IPS DF 6.9 (cell line): ENCODE data around the gene WDR7.

Experiments used
- DNase-seq: peaks from one replicate; pipeline ENCODE4 v3.0.0-alpha.2; 2013; ENCODE audit warnings: low read depth, low spot score
- H3K27ac ChIP-seq: one replicate; pipeline ENCODE4 v1.5.1; 2013; ENCODE audit warnings: low read length, control low read depth
- H3K27me3 ChIP-seq: 2 replicates; pipeline ENCODE4 v1.6.1; 2013; ENCODE audit warnings: mild to moderate bottlenecking, low read length; ENCODE audit not compliant: control insufficient read depth, insufficient read depth
- H3K36me3 ChIP-seq: 2 replicates; pipeline ENCODE4 v1.6.1; 2013; ENCODE audit warnings: low read length; ENCODE audit not compliant: control insufficient read depth, insufficient read depth
- H3K4me1 ChIP-seq: 2 replicates; pipeline ENCODE4 v1.6.1; 2013; ENCODE audit warnings: low read length; ENCODE audit not compliant: control insufficient read depth, insufficient read depth
- H3K4me3 ChIP-seq: 2 replicates; pipeline ENCODE4 v1.5.1; 2013; ENCODE audit warnings: mild to moderate bottlenecking, low read length
- H3K9me3 ChIP-seq: 2 replicates; pipeline ENCODE4 v1.6.1; 2013; ENCODE audit warnings: low read length, inconsistent platforms; ENCODE audit not compliant: control insufficient read depth, insufficient read depth
- WGBS: extraction: QIAGEN DNeasy Blood & Tissue Kit; methylation state at CpG from one replicate; pipeline ENCODE4 v1.1.7; 2013; ENCODE audit warnings: mixed read lengths, missing lambda C conversion rate; ENCODE audit not compliant: insufficient read length, insufficient coverage; 5-methylcytosine and 5-hydroxymethylcytosine counted together

Gene WDR7

DNA sequence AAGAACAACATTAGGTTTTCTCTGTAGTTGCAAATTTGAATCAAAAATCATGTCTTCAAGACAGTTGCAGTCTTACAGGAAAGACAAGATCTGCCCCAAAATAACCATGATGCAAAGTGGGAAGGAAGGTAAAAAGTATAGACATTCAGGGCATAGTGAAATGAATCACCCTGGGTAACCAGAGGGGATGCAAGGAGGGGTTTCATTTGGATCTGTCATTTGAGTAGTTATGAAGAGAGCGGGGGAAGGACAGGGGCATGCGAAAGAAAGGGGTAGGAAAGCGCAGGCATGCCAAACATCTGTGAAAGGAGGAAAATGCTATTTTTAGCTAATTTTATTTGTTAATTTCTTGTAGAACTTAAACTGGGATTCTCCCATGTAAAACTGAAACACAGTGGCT is 276.6 kb downstream of the WDR7 start:
- no peak for DNase-seq
- H3K4me1 ChIP-seq = no peaks in the 10 kb centered on the region
- no peaks in the 10 kb centered on the region; the same call in 1 of the 2 replicates for H3K27me3 ChIP-seq
- 100% methylated on average over 2 of the region's 3 CpGs for WGBS
- no peaks in the 10 kb centered on the region for H3K36me3 ChIP-seq
- no peaks in the 10 kb centered on the region for H3K9me3 ChIP-seq
- no peak overlapping the region for H3K27ac ChIP-seq
- H3K4me3 ChIP-seq = no peak overlapping the region

DNA sequence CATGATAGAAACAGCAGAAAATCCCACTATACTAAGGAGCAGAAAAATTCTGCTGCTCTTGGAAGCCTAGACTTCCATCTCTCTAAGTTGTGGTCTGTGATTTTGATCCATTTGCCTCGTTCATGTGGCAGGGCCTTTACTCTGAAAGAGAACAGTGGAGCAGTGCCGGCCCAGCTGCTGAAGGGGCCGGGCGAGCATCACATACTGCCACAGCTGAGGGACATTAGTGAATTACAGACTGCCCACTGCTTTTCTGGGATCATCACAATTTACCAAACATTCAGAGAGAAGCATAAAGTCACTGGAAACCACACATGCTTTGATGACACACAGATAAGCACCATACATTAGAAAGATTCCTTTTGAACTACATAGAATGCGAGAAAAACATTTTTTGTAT is 278.7 kb downstream of the WDR7 start:
- Histone ChIP-seq H3K36me3 (no peaks in the 10 kb centered on the region), H3K9me3 (no peaks in the 10 kb centered on the region), H3K27ac (no peak overlapping the region), H3K4me3 (no peak overlapping the region), H3K4me1 (no peaks in the 10 kb centered on the region), H3K27me3 (no peaks in the 10 kb centered on the region)
- WGBS = no CpG with 5 or more reads among the region's 5 CpGs
- no peak for DNase-seq

DNA sequence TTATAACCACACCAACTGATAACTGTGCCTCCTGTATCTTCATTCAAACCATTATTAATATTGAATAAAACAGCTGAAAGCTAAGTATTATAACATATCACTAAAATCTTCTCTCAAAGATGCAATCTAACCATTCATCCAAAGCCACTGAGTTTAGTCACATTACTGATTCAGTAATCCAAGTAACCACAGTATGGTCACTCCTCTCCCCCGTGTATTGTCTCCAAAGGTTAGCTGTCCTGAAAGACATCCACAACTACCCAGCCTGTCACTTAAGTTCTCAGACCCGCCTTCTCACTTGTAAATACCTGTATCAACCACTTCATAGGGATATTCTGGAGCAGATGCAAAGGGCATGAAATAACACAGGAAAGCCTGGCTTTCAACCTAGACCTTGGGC is 282.3 kb downstream of the WDR7 start:
- H3K9me3 ChIP-seq = no peaks in the 10 kb centered on the region
- H3K36me3 ChIP-seq = no peaks in the 10 kb centered on the region
- no peaks in the 10 kb centered on the region for H3K4me1 ChIP-seq
- WGBS = no CpG with 5 or more reads among the region's 2 CpGs
- H3K27ac ChIP-seq = no peak overlapping the region
- no peaks in the 10 kb centered on the region for H3K27me3 ChIP-seq
- no peak for DNase-seq
- H3K4me3 ChIP-seq = no peak overlapping the region

DNA sequence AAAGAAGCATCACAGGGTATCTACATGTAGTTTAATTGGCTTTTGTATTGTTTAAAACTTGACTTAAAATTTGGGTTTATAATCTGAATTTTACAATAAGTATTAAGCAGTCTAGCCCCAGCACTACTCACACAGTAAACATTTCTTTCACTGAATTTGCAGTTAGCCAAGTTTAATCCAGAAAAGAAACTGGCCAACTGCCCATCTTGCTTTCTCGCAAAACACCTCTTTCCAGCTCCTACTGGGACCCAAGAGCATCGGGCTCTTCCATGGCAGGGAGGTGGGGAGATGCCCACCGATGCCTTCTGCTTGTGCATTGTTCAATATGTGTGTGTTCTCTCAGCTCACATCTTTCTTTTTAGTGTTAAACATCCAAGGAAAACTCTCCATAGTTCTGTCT is 283.0 kb downstream of the WDR7 start:
- no peak overlapping the region for H3K27ac ChIP-seq

DNA sequence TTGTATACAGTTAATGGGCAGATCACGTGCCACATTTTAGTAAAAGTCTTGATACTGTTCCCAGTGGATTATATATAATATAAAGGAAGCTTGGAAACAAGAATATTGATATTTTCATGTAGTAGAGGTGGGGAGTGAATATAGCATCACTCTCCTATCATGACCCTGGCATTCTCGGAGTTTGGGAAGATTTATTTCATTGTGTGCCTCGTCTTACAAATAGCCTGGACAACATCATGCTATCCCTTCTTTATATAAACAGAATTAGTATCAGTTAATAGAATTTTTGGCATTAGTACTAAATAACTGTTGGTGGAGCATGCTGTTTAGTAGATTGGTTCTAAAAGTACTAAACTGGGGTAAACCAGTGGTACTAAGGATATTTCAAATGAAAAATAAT is 283.7 kb downstream of the WDR7 start:
- H3K27ac ChIP-seq = no peak overlapping the region
- no peaks in the 10 kb centered on the region for H3K9me3 ChIP-seq
- no peaks in the 10 kb centered on the region for H3K27me3 ChIP-seq
- H3K36me3 ChIP-seq = no peaks in the 10 kb centered on the region
- H3K4me1 ChIP-seq = no peaks in the 10 kb centered on the region
- no CpG with 5 or more reads among the region's 3 CpGs for WGBS
- H3K4me3 ChIP-seq = no peak overlapping the region
- DNase-seq = no peak

More for the DNA sequence above, 283.0 kb downstream of the WDR7 start:
- Histone ChIP-seq H3K36me3 (no peaks in the 10 kb centered on the region), H3K4me1 (no peaks in the 10 kb centered on the region), H3K9me3 (no peaks in the 10 kb centered on the region), H3K4me3 (no peak overlapping the region), H3K27me3 (no peaks in the 10 kb centered on the region)
- WGBS = no CpG with 5 or more reads among the region's 3 CpGs
- no peak for DNase-seq

DNA sequence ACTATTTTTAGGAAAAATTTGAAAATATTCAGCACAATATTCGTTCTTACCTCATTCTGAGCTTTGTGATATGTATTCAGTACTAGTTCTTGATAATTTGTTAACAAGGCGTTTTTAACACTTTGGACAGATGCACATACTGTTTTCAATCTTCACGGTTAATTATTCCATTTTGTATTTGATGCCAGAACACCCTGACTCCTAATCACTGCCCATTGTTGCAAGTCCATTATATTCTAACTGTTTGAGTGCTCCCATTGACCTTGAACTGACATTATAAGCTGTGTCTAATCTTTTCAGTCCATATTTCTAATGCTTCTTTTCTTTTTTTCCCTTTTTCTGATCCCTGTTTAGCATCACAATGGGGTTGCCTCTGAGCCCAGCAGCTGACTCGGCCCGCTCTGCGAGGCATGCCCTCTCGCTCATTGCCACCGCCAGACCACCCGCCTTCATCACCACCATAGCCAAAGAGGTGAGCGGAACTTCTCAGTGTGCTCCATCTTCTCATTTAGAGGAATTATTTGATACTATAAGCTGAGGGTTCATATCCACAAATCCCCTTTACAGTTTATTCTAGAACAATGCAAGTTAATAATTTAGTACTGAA is 284.4 kb downstream of the WDR7 start:
- H3K4me1 ChIP-seq = no peaks in the 10 kb centered on the region
- no peaks in the 10 kb centered on the region for H3K36me3 ChIP-seq
- no peak for DNase-seq
- no CpG with 5 or more reads among the region's 10 CpGs for WGBS
- H3K4me3 ChIP-seq = no peak overlapping the region
- H3K27ac ChIP-seq = no peak overlapping the region
- no peaks in the 10 kb centered on the region for H3K9me3 ChIP-seq
- H3K27me3 ChIP-seq = no peaks in the 10 kb centered on the region

DNA sequence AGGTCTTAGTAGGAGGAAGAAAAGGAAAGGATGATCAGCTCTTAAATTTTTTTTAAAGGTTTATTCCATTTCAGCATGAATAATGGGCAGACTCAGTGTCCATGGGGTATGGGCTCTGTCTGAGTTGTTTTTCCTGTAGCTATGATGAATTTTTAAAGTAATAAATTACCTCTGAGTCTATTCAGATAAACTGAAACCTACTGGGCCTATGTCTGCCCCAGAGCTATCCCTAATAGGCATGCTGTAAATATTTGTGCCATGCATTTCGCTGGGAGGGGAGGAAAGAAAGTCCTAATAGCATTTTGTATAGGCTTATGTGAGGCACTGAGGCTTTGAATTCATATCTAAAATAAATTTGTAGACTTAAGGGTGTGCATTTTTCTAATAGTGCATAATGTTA is 285.3 kb downstream of the WDR7 start:
- no peak overlapping the region for H3K4me3 ChIP-seq
- no CpG with 5 or more reads among the region's 1 CpG for WGBS
- no peak for DNase-seq
- H3K27me3 ChIP-seq = no peaks in the 10 kb centered on the region
- no peaks in the 10 kb centered on the region for H3K9me3 ChIP-seq
- H3K36me3 ChIP-seq = no peaks in the 10 kb centered on the region
- H3K27ac ChIP-seq = no peak overlapping the region
- H3K4me1 ChIP-seq = no peaks in the 10 kb centered on the region

DNA sequence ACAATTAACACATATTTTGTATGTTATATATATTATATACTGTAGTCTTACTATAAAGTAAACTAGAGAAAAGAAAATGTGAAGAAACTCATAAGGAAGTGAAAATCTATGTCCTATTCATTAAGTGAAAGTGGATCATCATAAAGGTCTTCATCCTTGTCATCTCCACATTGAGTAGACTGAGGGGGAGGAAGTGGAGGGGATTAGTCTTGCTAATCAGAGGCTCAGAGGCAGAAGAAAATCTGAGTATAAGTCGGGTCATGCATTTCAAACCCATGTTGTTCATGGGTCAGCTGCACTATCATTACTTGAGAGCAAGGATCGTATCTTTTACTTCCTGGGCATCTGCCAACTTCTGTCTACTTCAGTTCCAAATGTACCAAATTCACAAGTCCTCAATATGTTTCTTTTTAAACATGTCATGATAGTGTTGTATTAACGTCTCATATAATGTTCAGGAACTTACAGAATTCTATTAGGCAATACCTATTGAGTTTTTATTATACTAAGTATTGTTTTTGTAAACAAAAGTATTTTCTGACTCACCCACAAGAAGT is 286.8 kb downstream of the WDR7 start:
- Histone ChIP-seq H3K4me1 (no peaks in the 10 kb centered on the region), H3K4me3 (no peak overlapping the region), H3K27me3 (no peaks in the 10 kb centered on the region), H3K9me3 (no peaks in the 10 kb centered on the region), H3K27ac (no peak overlapping the region), H3K36me3 (no peaks in the 10 kb centered on the region)
- DNase-seq = no peak
- WGBS = no CpG with 5 or more reads among the region's 3 CpGs

DNA sequence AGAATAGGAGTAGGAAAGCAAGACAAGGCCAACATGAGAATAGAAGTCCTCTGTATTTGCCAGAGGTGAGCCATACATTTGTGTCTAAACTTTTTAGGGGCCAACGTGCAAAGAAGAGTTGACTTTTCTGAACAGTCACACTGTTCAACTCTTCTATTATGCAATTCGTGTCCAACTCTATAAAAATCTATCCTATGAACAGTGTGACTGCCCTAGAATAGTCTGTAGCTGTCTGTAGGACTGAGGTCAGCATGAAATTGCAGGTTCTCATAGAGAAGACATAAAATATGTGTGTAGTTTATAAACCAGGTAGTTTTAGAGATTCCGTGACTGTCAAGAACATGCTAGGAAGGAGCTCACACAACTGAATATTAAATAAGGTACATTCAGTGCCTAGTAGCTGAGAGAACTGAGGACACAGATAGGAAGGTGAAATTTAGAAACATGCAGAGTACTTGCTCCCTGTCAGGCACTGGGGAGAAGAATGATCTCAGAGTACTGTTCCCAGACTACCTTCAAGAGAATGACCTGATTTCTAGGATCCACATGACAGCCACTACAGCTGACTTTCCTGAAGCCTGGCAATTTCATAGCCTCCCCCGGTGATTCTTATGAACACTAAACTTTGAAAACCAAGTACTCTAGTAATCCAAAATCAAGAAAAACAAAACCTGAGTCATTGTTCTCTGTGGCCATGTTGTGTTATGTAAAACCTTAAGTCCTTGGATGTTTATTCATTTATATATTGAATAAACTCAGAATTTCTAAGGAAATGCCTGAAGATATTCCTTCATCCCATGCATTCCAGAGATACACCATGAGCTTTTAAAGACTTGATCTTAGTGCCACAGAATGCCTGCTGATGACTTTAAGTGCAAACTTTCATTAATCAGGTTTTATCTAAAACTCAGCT is 294.3 kb downstream of the WDR7 start:
- no peak for DNase-seq
- Histone ChIP-seq H3K4me3 (no peak overlapping the region), H3K27ac (no peak overlapping the region), H3K27me3 (no peaks in the 10 kb centered on the region), H3K9me3 (no peaks in the 10 kb centered on the region), H3K36me3 (no peaks in the 10 kb centered on the region), H3K4me1 (no peaks in the 10 kb centered on the region)
- WGBS = no CpG with 5 or more reads among the region's 4 CpGs

DNA sequence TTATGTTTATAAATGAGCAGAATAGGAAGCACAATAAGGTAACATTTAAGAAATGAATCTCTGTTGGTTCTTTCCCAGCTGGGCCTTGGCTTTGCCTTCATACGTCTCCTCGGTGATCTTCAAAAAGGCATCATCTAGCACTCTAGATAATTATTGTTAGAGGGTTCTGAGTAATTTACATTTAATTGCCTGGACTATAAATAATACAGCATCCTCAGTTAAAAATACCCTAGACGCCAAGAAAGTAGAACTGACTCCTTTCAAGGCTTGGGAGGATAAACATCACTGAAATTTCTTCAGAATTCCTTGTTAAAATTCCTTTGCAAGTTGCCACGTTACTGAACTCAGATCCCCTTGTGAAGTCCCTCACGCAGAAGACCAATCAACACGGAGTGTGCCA is 296.1 kb downstream of the WDR7 start:
- no peaks in the 10 kb centered on the region for H3K36me3 ChIP-seq
- no peaks in the 10 kb centered on the region for H3K9me3 ChIP-seq
- no peaks in the 10 kb centered on the region for H3K4me1 ChIP-seq
- DNase-seq = no peak
- WGBS = no CpG with 5 or more reads among the region's 6 CpGs
- H3K27ac ChIP-seq = no peak overlapping the region
- no peaks in the 10 kb centered on the region for H3K27me3 ChIP-seq
- no peak overlapping the region for H3K4me3 ChIP-seq
